MM.1S (cell line): ENCODE measurements around the gene ASPHD1.

ENCODE experiments used
- DNase-seq: peaks from one replicate; pipeline ENCODE4 v3.0.0-alpha.2; 2015
- H2AFZ ChIP-seq: fragments of 300-600 bp; sonication (generic); 2 replicates; pipeline ENCODE4 v1.6.0; 2016; ENCODE audit warnings: antibody characterized with exemption, low read length
- H3F3A ChIP-seq: fragments of 300-600 bp; sonication (generic); 2 replicates; pipeline ENCODE4 v1.6.1; 2016; ENCODE audit warnings: mild to moderate bottlenecking, antibody characterized with exemption, low read length, moderate library complexity, mixed read lengths; ENCODE audit not compliant: insufficient read depth
- H3K27ac ChIP-seq: fragments of 300-600 bp; sonication (generic); 2 replicates; pipeline ENCODE4 v1.5.1; 2016; ENCODE audit warnings: mild to moderate bottlenecking, low read length
- H3K27me3 ChIP-seq: fragments of 300-600 bp; sonication (generic); replicated peaks from 2 replicates; pipeline ENCODE4 v1.6.0; 2016; ENCODE audit warnings: low read length; ENCODE audit not compliant: insufficient read depth
- H3K36me3 ChIP-seq: fragments of 300-600 bp; sonication (generic); replicated peaks from 2 replicates; pipeline ENCODE4 v1.6.1; 2016; ENCODE audit warnings: mild to moderate bottlenecking, low read length, mixed read lengths; ENCODE audit not compliant: insufficient read depth
- H3K4me1 ChIP-seq: fragments of 300-600 bp; sonication (generic); 2 replicates; pipeline ENCODE4 v1.6.1; 2016; ENCODE audit warnings: low read length, mixed read lengths
- H3K4me2 ChIP-seq: fragments of 300-600 bp; sonication (generic); 2 replicates; pipeline ENCODE4 v1.6.0; 2016; ENCODE audit warnings: low read depth, low read length
- H3K4me3 ChIP-seq: fragments of 300-600 bp; sonication (generic); 2 replicates; pipeline ENCODE4 v1.5.1; 2016; ENCODE audit warnings: low read length, mixed read lengths
- H3K79me2 ChIP-seq: fragments of 300-600 bp; sonication (generic); 2 replicates; pipeline ENCODE4 v1.6.1; 2016; ENCODE audit warnings: mixed run types, low read length, mixed read lengths
- H3K9ac ChIP-seq: fragments of 300-600 bp; sonication (generic); 2 replicates; pipeline ENCODE4 v1.6.1; 2016; ENCODE audit warnings: low read length, mixed read lengths
- H3K9me2 ChIP-seq: fragments of 300-600 bp; sonication (generic); replicated peaks from 2 replicates; pipeline ENCODE4 v1.6.1; 2016; ENCODE audit warnings: mild to moderate bottlenecking, low read length, mixed read lengths; ENCODE audit not compliant: insufficient read depth
- H3K9me3 ChIP-seq: fragments of 300-600 bp; sonication (generic); replicated peaks from 2 replicates; pipeline ENCODE4 v1.6.1; 2016; ENCODE audit warnings: mild to moderate bottlenecking, low read length, mixed read lengths; ENCODE audit not compliant: insufficient read depth
- H4K20me1 ChIP-seq: fragments of 300-600 bp; sonication (generic); 2 replicates; pipeline ENCODE4 v1.6.1; 2016; ENCODE audit warnings: mild to moderate bottlenecking, low read length, moderate library complexity, mixed read lengths; ENCODE audit not compliant: insufficient read depth
- EZH2 ChIP-seq: fragments of 300-600 bp; sonication (generic); optimal IDR thresholded peaks from 2 replicates; pipeline ENCODE3; 2017; ENCODE audit warnings: low read depth, mild to moderate bottlenecking, antibody characterized with exemption, low read length, mixed read lengths
- EZH2phosphoT487 ChIP-seq: fragments of 300-600 bp; sonication (generic); IDR thresholded peaks from 2 replicates; pipeline ENCODE4 v1.6.1; 2018; ENCODE audit warnings: antibody characterized with exemption, low read length
- TF ChIP-seq, protein P1 (sequence below): fragments of 300-600 bp; sonication (generic); IDR thresholded peaks from 2 replicates; pipeline ENCODE4 v1.5.1; 2016; ENCODE audit warnings: antibody characterized with exemption, low read length, mixed read lengths

ASPHD1 gene

DNA sequence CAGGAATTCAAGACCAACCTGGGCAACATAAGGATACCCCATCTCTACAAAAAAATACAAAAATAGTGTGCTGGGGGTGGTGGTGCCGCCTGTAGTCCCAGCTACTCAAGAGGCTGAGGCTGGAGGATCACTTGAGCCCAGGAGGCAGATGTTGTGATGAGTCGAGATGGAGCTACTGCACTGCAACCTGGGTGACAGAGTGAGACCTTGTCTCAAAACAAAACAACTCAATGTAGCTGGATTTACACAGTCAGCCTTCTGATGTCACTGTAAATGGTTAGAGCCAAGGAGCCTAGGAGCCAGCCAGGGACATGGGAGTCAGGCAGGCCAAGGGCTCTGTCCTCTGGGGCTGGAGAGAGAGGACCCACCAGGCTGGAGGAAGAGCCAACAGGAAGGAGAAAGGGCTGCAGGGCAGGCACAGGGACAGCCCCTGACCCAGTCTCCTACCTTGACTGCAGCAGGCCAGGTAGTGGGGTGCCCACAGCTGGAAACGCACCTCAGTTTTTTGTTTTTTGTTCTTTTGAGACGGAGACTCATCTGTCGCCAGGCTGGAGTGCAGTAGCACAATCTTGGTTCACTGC is 45.7 kb upstream of the ASPHD1 start:
- Histone ChIP-seq H3K27ac (no peak overlapping the region), H3K4me1 (no peaks in the 10 kb centered on the region), H3K9me3 (no peaks in the 10 kb centered on the region), H2AFZ (no peak overlapping the region), H3K27me3 (no peaks in the 10 kb centered on the region), H3K36me3 (no peaks in the 10 kb centered on the region), H3F3A (no peaks in the 10 kb centered on the region), H3K79me2 (no peaks in the 10 kb centered on the region), H3K9ac (no peak overlapping the region), H3K4me2 (no peak overlapping the region), H3K9me2 (no peaks in the 10 kb centered on the region), H4K20me1 (no peaks in the 10 kb centered on the region), H3K4me3 (no peak overlapping the region)
- no peak for DNase-seq
- TF ChIP-seq, protein P1, sequence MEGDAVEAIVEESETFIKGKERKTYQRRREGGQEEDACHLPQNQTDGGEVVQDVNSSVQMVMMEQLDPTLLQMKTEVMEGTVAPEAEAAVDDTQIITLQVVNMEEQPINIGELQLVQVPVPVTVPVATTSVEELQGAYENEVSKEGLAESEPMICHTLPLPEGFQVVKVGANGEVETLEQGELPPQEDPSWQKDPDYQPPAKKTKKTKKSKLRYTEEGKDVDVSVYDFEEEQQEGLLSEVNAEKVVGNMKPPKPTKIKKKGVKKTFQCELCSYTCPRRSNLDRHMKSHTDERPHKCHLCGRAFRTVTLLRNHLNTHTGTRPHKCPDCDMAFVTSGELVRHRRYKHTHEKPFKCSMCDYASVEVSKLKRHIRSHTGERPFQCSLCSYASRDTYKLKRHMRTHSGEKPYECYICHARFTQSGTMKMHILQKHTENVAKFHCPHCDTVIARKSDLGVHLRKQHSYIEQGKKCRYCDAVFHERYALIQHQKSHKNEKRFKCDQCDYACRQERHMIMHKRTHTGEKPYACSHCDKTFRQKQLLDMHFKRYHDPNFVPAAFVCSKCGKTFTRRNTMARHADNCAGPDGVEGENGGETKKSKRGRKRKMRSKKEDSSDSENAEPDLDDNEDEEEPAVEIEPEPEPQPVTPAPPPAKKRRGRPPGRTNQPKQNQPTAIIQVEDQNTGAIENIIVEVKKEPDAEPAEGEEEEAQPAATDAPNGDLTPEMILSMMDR = no peak
- TF ChIP-seq EZH2 (no peak), EZH2phosphoT487 (no peak)

DNA sequence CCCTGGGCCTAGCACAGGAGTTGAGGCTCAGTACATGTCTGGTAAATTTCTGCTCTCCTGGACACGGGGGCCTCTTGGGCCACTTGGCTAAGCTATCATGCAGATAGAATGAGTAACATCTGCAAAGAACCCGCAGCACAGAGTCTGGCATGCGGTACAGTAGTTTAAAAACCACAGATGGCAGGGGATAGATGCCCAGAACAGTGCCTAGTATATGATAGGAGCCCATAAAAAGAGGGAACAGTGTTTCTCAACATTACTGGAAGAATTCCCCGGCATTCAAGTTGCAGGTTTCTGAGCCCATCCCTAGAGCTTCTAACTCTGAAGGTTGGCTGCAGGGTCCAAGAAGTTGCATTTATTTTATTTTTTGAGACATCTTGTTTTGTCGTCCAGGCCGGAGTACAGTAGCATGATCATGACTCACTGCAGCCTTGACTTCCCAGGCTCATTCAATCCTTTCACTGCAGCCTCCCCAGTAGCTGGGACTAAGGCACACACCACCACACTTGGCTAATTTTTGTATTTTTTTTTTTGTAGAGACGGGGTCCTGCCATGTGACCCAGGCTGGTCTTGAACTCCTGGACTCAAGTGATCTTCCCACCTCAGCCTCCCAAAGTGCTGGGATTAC is 43.0 kb upstream of the ASPHD1 start:
- TF ChIP-seq, protein P1 = no peak
- TF ChIP-seq EZH2phosphoT487 = no peak
- Histone ChIP-seq H3K4me1 (no peaks in the 10 kb centered on the region), H3K4me3 (no peak overlapping the region), H2AFZ (no peak overlapping the region), H3K36me3 (no peaks in the 10 kb centered on the region), H3K9me3 (no peaks in the 10 kb centered on the region), H3F3A (no peaks in the 10 kb centered on the region), H3K79me2 (peaks cover 9% of the 10 kb centered on the region), H4K20me1 (no peaks in the 10 kb centered on the region), H3K9ac (no peak overlapping the region), H3K9me2 (no peaks in the 10 kb centered on the region), H3K27ac (no peak overlapping the region), H3K27me3 (no peaks in the 10 kb centered on the region), H3K4me2 (no peak overlapping the region)
- DNase-seq = no peak

DNA sequence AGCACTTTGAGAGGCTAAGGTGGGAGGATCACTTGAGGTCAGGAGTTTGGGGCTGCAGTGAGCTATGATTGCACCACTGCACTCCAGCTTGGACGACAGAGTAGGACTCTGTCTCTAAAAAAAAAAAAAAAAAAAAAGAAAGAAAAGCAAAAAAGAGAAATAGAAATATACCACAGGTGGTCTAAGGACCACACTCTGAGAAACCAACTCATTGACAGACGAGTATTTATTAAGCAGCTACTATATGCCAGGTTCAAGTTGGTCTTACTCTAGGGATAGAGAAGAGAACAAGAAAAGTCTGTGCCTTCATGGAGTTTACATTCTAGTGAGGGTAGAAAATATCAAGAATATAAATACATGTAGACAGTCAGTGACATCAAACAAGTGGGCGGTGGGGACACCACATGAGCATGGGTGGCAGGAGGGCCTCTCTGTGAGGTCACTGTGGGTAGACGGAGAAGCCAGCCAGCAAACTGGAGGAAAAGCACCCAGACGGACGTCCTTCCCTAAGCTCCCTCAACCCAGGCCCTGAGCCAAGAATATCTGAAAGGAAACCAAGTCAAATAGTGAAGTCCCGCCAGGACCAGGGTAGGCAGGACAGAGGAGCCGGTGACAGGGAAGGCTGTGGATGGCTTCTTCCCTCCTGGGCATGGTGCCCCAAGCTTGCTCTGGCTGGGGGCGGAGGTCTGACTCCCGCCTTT is 42.0 kb upstream of the ASPHD1 start:
- TF ChIP-seq, protein P1 = no peak
- TF ChIP-seq EZH2phosphoT487 (no peak), EZH2 (no peak)
- no peak overlapping the region for H3K4me2 ChIP-seq

More for the DNA sequence above, 42.0 kb upstream of the ASPHD1 start:
- Histone ChIP-seq H3K27me3 (no peaks in the 10 kb centered on the region), H4K20me1 (no peaks in the 10 kb centered on the region), H3K9me2 (no peaks in the 10 kb centered on the region), H3K36me3 (no peaks in the 10 kb centered on the region), H3K4me3 (no peak overlapping the region), H3K9ac (no peak overlapping the region), H3K79me2 (peaks cover 16% of the 10 kb centered on the region), H3F3A (no peaks in the 10 kb centered on the region), H3K4me1 (no peaks in the 10 kb centered on the region), H2AFZ (no peak overlapping the region), H3K27ac (no peak overlapping the region), H3K9me3 (no peaks in the 10 kb centered on the region)
- DNase-seq = no peak
